Aortic smooth muscle cell (primary cell): ENCODE data around the gene LRRC32. TPM values are rescaled to one million over a fixed set of nuclear protein-coding genes. Genes with fewer than 3 reads are reported as not detected.

Experiments
- total RNA-seq: library from RNA; depleted of rRNA; stranded (reverse); fragments of >200 nt; gene quantifications from 2 replicates; pipeline ENCODE4 v1.2.3, GENCODE V29; 2014

Gene LRRC32
- total RNA-seq, result 126 and 128 TPM in 2 replicates

GRCh38 chr11:76670485-76671236 is at the start of gene LRRC32:
Gene LRRC32 (minus strand): TSS chr11:76670747. CDS start chr11:76665954, 4,793 bp downstream.

Other genes with a start within 250 kb of the LRRC32 start
- 9.8 and 11.8 TPM in 2 replicates for gene EMSY, start 225.7 kb downstream of the LRRC32 start, total RNA-seq
- gene TSKU, start 112.6 kb upstream of the LRRC32 start, total RNA-seq, result 5.5 and 6.3 TPM in 2 replicates
- gene ACER3, start 190.2 kb upstream of the LRRC32 start, total RNA-seq, result 5.8 and 6.1 TPM in 2 replicates